ENCODE measurements around the gene KIAA0825. TPM values are rescaled to one million over a fixed set of nuclear protein-coding genes. Genes with fewer than 3 reads are reported as not detected.

Gene KIAA0825
- total RNA-seq, 4 donors from 2014 or later = 12.5 to 32.6 (median 15.9) TPM

GRCh38 chr5:94276048-94276447, 342.4 kb downstream of the KIAA0825 start:
- no peaks in the 10 kb centered on the region for H3K4me1 ChIP-seq
- WGBS, 2 donors = 90 to 94% methylated on average over 1 of the region's 1 CpG
- intact Hi-C loops (cut with DNase I) = no loop called here
- no peak overlapping the region for H3K4me3 ChIP-seq (replicated peaks in 1 of 3)
- no peaks in the 10 kb centered on the region for H3K36me3 ChIP-seq
- TF ChIP-seq POLR2A (IDR thresholded peaks at IDR 0.05) (no peak), CTCF (IDR thresholded peaks at IDR 0.05) (no peak)
- no peaks in the 10 kb centered on the region for H3K9me3 ChIP-seq
- DNase-seq = no peak
- no peaks in the 10 kb centered on the region for H3K27me3 ChIP-seq
- no peak overlapping the region for H3K27ac ChIP-seq

- 86 to 93% methylated on average over 4 of the region's 4 CpGs for WGBS, 2 donors
- TF ChIP-seq POLR2A (IDR thresholded peaks at IDR 0.05) (no peak), CTCF (IDR thresholded peaks at IDR 0.05) (no peak)
- intact Hi-C loops (cut with DNase I) = no loop called here
These were observed 343.7 kb downstream of the KIAA0825 start for GRCh38 chr5:94274707-94275106.

GRCh38 chr5:94268226-94268625, 350.2 kb downstream of the KIAA0825 start:
- Histone ChIP-seq H3K27me3 (no peaks in the 10 kb centered on the region), H3K4me1 (no peaks in the 10 kb centered on the region), H3K36me3 (no peaks in the 10 kb centered on the region), H3K27ac (no peak overlapping the region), H3K9me3 (no peaks in the 10 kb centered on the region), H3K4me3 (replicated peaks in 1 of 3) (no peak overlapping the region)
- intact Hi-C loops (cut with DNase I) = no loop called here
- 65 to 71% methylated on average over 3 of the region's 3 CpGs for WGBS, 2 donors
- TF ChIP-seq POLR2A (IDR thresholded peaks at IDR 0.05) = no peak
- TF ChIP-seq CTCF (IDR thresholded peaks at IDR 0.05) = no peak
- DNase-seq = no peak

More at GRCh38 chr5:94274707-94275106, 343.7 kb downstream of the KIAA0825 start:
- no peak overlapping the region for H3K27ac ChIP-seq
- no peaks in the 10 kb centered on the region for H3K27me3 ChIP-seq
- no peaks in the 10 kb centered on the region for H3K9me3 ChIP-seq
- no peaks in the 10 kb centered on the region for H3K36me3 ChIP-seq
- no peak overlapping the region for H3K4me3 ChIP-seq (replicated peaks in 1 of 3)
- H3K4me1 ChIP-seq = no peaks in the 10 kb centered on the region
- no peak for DNase-seq

- no peaks in the 10 kb centered on the region for H3K36me3 ChIP-seq
- no peak overlapping the region for H3K4me3 ChIP-seq (replicated peaks in 1 of 3)
- no peak overlapping the region for H3K27ac ChIP-seq
- TF ChIP-seq CTCF (IDR thresholded peaks at IDR 0.05) = no peak
- no peak for TF ChIP-seq POLR2A (IDR thresholded peaks at IDR 0.05)
- no peaks in the 10 kb centered on the region for H3K9me3 ChIP-seq
- intact Hi-C loops (cut with DNase I) = no loop called here
- H3K4me1 ChIP-seq = no peaks in the 10 kb centered on the region
- no peaks in the 10 kb centered on the region for H3K27me3 ChIP-seq
- 85 to 90% methylated on average over 4 of the region's 4 CpGs for WGBS, 2 donors
- no peak for DNase-seq
These were observed 351.0 kb downstream of the KIAA0825 start for GRCh38 chr5:94267350-94267899.

GRCh38 chr5:94266170-94266569, 352.2 kb downstream of the KIAA0825 start:
- TF ChIP-seq POLR2A (IDR thresholded peaks at IDR 0.05) (no peak), CTCF (IDR thresholded peaks at IDR 0.05) (no peak)
- intact Hi-C loops (cut with DNase I) = no loop called here
- H3K36me3 ChIP-seq = no peaks in the 10 kb centered on the region

More at GRCh38 chr5:94266170-94266569, 352.2 kb downstream of the KIAA0825 start:
- Histone ChIP-seq H3K27me3 (no peaks in the 10 kb centered on the region), H3K4me3 (replicated peaks in 1 of 3) (no peak overlapping the region), H3K9me3 (no peaks in the 10 kb centered on the region), H3K27ac (no peak overlapping the region), H3K4me1 (no peaks in the 10 kb centered on the region)
- no peak for DNase-seq
